GDM1 (cell line): ENCODE results near the gene XK.

ENCODE experiments used
- DNase-seq: peaks from one replicate; lab custom pipeline; 2025; lab: John Stamatoyannopoulos, UW

XK gene

GRCh38 chrX:37679230-37679629 lies 6.4 kb upstream of the XK start:
- no peak for DNase-seq

GRCh38 chrX:37679888-37680287 lies 5.7 kb upstream of the XK start:
- no peak for DNase-seq

GRCh38 chrX:37684426-37684825 lies 1.2 kb upstream of the XK start:
- DNase-seq: no peak

- DNase-seq: no peak
Observed at GRCh38 chrX:37684973-37685372, 618 bp upstream of the XK start.

DNA sequence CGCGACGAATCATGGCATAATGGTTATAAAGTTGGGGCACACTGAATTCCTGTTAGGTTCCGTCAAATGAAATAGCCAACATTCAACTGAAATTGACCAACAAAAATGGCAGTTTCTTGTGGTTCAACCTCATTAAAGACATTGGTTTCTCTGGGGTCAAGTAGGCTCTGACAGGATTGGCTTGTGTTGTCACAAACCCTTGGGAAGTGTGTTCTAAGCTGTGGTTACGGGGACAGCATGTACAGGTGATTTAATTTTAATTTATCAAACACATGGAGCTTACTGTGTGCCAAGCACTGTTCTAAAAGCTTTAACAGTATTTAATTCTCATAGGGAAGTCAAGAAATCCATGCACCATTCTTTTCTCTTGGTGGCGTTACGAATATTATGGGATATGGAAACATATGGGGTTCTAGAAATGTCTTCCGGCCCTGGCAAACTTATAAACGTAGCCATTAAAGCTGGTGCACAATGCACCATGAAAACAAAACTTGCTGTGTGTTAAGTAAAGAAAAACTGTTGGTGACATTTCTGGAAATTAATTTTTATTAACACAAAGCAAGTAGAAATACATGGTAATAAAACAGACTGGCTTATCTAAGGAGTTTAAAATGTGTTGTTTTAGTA lies 891 bp downstream of the XK start:
- DNase-seq: no peak

- no peak for DNase-seq
Observed at GRCh38 chrX:37686996-37687395, 1.4 kb downstream of the XK start.

- DNase-seq: no peak
Observed at GRCh38 chrX:37690119-37690518, 4.5 kb downstream of the XK start.

GRCh38 chrX:37692918-37693317 lies 7.3 kb downstream of the XK start:
- no peak for DNase-seq

- no peak for DNase-seq
Observed at GRCh38 chrX:37697169-37697760, 11.7 kb downstream of the XK start.

DNA sequence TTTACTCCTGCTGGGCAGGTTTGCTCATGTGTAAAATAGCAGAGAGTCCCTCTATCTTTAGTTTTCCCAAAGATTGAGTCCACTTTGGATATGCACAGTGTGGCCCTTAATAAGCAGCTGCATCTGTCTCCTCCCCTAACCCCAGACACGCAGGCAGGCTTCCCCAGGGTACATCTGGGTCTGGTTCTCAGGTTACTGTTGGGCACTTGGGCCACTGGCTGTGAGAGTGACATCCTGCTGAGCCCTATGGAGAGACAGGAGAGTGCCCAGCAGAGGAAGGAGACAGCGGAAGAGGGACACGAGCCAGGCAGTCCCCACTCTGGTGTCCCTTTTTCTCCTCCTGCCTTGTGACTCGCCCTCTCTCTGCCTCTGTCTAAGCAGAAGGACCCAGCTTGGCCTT lies 16.0 kb downstream of the XK start:
- no peak for DNase-seq

DNA sequence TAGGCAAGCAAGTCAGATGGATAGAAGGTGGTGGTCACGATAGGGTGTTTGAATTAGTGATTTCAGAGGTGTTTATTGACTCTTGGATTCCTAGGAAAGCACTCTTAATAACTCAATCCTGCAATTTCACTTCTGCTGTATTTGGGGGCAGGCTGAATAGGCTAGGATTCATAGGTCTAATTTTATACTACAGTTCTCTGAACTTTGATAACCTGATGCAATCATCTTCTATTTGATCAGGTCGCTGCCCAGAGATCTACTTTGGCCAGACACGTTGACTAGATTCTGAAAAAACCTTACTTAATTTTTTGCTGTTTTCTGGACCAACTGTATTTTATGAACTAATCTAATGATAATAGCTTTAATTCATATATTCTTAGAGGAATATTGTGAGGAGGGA lies 26.4 kb downstream of the XK start:
- DNase-seq: no peak

DNA sequence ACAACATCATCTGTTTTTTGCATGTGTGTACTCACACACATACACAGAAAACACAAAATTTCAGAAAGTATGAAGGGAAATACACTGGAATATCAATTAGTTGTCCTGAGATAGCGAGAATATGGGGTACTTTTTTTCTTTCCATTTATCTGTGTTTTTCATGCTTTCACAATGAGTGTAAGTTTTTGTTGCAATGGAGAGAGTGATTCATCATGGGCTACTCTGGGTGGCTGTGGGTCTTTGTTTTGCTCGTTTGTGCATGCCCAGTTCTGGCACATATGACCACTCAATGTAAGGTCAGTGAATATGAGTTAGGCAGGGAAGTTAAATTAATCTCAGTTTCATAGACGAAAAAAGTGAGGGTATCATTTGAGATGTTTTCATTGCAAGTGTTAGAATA lies 26.9 kb downstream of the XK start:
- no peak for DNase-seq

DNA sequence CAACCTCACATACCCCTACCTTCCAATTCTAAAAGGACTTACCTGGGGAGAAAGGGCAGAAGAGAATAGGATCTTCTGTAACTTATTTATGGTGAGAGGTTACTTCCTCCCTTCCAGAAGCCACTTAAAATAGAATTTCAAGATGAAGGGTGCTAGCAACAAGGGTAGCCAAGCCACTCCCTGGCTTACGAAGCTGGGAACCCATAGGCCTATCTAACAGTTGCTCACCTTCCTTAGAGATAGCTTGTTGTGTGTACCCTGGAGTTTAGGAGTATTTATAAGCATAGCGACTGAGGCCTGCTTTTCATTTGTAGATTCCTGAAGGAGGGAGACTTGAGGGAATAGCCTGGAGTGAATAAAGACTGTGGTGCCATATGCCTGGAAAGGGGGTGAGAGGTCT lies 28.9 kb downstream of the XK start:
- DNase-seq: no peak

DNA sequence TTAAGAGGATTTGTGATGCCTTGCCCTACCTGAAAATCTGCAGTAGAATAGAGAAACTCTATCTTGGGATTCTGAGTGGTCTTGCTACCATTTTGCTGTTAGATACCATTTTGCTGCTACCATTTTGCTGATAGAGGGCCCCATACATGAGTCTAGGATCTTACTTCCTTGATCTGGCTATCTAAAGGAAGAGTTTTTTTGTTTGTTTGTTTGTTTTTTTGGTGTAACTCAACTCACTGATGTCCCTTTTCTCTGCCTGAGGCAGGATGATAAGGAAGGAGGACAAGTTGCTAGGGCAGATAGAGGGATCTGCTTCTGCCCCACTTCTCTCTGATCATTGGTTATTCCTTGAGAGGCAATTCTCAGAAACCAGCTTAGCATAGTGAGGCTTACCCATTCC lies 31.0 kb downstream of the XK start:
- DNase-seq: no peak

- DNase-seq: no peak
Observed at GRCh38 chrX:37717708-37718107, 32.1 kb downstream of the XK start.

- DNase-seq: no peak
Observed at GRCh38 chrX:37722595-37722994, 37.0 kb downstream of the XK start.

- no peak for DNase-seq
Observed at GRCh38 chrX:37726346-37726745, 40.8 kb downstream of the XK start.

DNA sequence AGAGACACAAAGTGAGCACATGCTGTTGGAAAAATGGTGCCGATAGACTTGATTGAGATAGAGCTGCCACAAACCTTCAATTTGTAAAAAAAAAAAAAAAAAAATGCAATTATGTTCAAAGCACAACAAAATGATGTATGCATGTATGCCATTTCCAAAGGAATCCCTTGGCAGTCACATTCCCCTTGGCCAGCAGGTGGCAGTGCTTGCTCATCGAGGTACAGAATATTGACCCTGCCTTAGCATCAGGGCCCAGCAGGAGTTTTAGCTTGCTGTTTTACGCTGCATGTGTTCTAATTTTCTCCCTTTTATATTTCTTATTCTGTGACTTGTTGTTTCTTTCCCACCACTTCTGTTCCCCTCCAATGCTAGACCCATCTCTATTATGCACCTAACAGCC lies 59.8 kb downstream of the XK start:
- peak; percentile 56 for DNase-seq

DNA sequence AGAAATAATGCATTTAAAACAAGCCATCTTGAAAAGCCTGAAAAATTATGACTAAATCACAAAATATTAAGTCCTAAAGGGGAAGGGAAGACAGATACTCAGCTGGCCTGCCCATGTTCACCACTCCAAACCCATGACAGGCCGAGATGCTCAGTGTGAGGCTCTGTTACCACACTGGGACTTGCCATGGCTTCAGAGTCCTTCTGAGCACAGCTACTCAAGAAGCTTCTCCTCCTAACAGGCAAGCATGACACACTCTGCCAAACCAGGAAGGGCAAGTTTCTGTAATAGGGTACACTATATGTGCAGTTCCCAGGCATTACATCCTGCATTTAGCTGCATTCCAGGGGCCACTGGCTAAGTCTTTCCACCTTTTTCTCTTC lies 60.2 kb downstream of the XK start:
- DNase-seq: no peak

DNA sequence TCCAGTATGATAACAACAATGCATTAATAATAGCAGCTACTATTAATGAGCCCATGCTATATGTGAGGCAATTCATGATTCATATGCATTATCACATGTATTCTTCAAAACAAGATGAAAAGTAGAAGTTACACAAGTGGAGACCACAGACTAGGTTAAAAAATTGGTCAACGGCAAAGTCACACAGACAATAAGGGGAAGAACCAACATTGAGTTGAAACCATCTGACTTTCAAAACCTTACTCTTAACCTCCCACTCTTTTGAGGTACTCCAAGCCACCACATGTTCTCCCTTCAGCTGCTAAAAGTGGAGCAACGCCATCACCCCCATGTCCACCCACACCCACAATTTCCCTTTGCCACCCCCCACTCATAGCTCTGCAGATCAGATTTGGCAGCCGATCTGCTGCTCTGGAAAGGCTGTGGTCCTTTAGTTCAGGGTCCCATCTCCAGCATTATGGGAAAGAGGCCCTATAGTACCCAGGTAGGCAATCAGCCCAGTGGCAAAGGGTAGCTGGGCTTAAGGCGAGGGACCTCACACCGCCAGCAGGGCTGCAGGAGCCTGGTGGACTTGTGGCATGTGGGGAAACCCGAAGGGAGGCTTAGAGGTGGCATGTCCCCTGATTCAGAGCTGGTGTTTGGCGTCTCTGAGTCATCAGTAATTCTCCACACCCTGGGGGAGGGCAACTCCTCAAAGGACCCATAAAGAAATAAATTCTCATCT lies 60.8 kb downstream of the XK start:
- peak; percentile 15 for DNase-seq

DNA sequence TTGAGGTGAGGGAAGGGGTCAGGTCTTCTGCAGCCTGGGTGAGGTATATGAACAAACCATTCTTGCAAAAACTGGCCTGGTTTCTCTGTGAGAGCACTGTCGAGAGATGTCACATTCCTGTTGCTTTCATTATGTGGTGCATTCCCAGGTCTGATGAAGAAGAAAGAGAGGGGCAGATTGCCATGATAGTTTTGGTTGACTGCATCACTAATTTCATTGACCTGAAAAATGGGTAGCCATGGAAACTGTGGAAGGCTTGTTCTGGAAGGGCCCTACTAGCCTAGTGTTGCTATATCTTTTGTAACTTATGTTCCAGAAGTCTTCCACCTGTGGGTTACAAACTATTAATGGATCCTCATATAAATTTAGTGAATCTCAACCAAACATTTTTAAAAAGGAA lies 61.4 kb downstream of the XK start:
- no peak for DNase-seq

- DNase-seq: no peak
Observed at GRCh38 chrX:37752281-37752680, 66.7 kb downstream of the XK start.

- no peak for DNase-seq
Observed at GRCh38 chrX:37752936-37753335, 67.3 kb downstream of the XK start.

- DNase-seq: no peak
Observed at GRCh38 chrX:37753384-37753783, 67.8 kb downstream of the XK start.
